ENCODE data around the gene TUBB3. TPM values are rescaled to one million over a fixed set of nuclear protein-coding genes. Genes with fewer than 3 reads are reported as not detected.

Gene TUBB3
- total RNA-seq, 1 experiment from 2014 or later, result 164 TPM

- Mint-ChIP-seq H3K27me3 (ENCODE audit: low read depth) (no peaks in the 10 kb centered on the region), H3K4me1 (no peaks in the 10 kb centered on the region), H3K36me3 (ENCODE audit: insufficient read depth in 1 of 3, low read depth in 3 of 3) (peaks cover 26 to 64% (median 59%) of the 10 kb centered on the region in 3 experiments; a peak in 6 of 7 replicates), H3K27ac (0 out of 7 replicates have a peak overlapping the region, but pooled peaks of 1 of the 3 experiments have one; percentile 84), H3K4me3 (no peak overlapping the region), H3K9me3 (no peaks in the 10 kb centered on the region; a peak in 1 of 5 replicates)
- H3K23me2 ChIP-seq (ENCODE audit: insufficient read length, low read depth, low read length, poor library complexity, severe bottlenecking), result no peaks in the 10 kb centered on the region
- no peak overlapping the region for H2BK20ac ChIP-seq (ENCODE audit: low read depth, low read length, poor library complexity, severe bottlenecking)
- H2AFZ ChIP-seq (ENCODE audit: low read length), result no peak overlapping the region
- H3K4me2 ChIP-seq (ENCODE audit: insufficient read depth, insufficient read length, low read length), result no peak overlapping the region
- no peak overlapping the region for H3K4ac ChIP-seq (ENCODE audit: low read depth, low read length)
- H3T11ph ChIP-seq (ENCODE audit: low read length), result no peak overlapping the region
- no peak overlapping the region for H3K18ac ChIP-seq (ENCODE audit: insufficient read length, low read depth, low read length)
- H3K9me3 ChIP-seq (ENCODE audit: control insufficient read depth, low read depth, low read length), result no peaks in the 10 kb centered on the region
- H2AK5ac ChIP-seq (ENCODE audit: insufficient read length, low read length), result no peak overlapping the region
- TF ChIP-seq CTCF (conservative IDR thresholded peaks at IDR 0.05), result no peak
- no peak for DNase-seq
- H3K27me3 ChIP-seq (ENCODE audit: insufficient read depth, low read length), result no peaks in the 10 kb centered on the region
- no peak overlapping the region for H3K23ac ChIP-seq (ENCODE audit: insufficient read length, low read depth, low read length)
- H3K4me1 ChIP-seq (ENCODE audit: insufficient read depth, low read length), result no peaks in the 10 kb centered on the region
- no peaks in the 10 kb centered on the region for H4K20me1 ChIP-seq (ENCODE audit: control insufficient read depth, insufficient read depth, insufficient read length)
- no peak overlapping the region for H2BK12ac ChIP-seq (ENCODE audit: insufficient read length, low read depth, low read length)
- H2BK5ac ChIP-seq (ENCODE audit: insufficient read length, low read length), result no peak overlapping the region
- no peak overlapping the region for H2BK120ac ChIP-seq (ENCODE audit: low read depth, low read length, poor library complexity, severe bottlenecking)
- H4K91ac ChIP-seq (ENCODE audit: insufficient read length, low read depth, low read length), result no peak overlapping the region
- H3K9ac ChIP-seq (ENCODE audit: extremely low read depth, insufficient read length, low read length), result no peak overlapping the region
- H2BK15ac ChIP-seq (ENCODE audit: low read depth, low read length), result no peak overlapping the region
- no peak overlapping the region for H4K5ac ChIP-seq (ENCODE audit: insufficient read length, low read depth, low read length)
- H3K79me1 ChIP-seq (ENCODE audit: insufficient read depth, low read depth, low read length, poor library complexity, severe bottlenecking), result peaks cover 3% of the 10 kb centered on the region
- H4K8ac ChIP-seq (replicated peaks; ENCODE audit: insufficient read length, low read depth, low read length), result no peak overlapping the region
- no CpG with 5 or more reads among the region's 6 CpGs for WGBS (ENCODE audit: extremely low coverage, insufficient read length, low lambda C conversion rate)
- H3K79me2 ChIP-seq (ENCODE audit: insufficient read depth, low read length), result peaks cover 3% of the 10 kb centered on the region; the same call in 1 of the 2 replicates
- H3K56ac ChIP-seq (ENCODE audit: insufficient read length, low read depth, low read length), result no peak overlapping the region
- no peak overlapping the region for H3K27ac ChIP-seq (ENCODE audit: insufficient read length, low read depth, low read length)
- no peak overlapping the region for H3K14ac ChIP-seq (ENCODE audit: insufficient read depth, low read length)
Observed at GRCh38 chr16:89881368-89881730, 41.8 kb upstream of the TUBB3 start.
